ENCODE measurements around the gene HEPHL1. TPM values are rescaled to one million over a fixed set of nuclear protein-coding genes. Genes with fewer than 3 reads are reported as not detected.

HEPHL1 gene
- total RNA-seq, 1 donor from 2014 or later: not detected

GRCh38 chr11:94066901-94067429, 45.8 kb downstream of the HEPHL1 start:
- H3K27ac Mint-ChIP-seq: no peak overlapping the region
- no peaks in the 10 kb centered on the region for H3K4me1 Mint-ChIP-seq (ENCODE audit: low read depth)
- H3K4me3 Mint-ChIP-seq (ENCODE audit: low read depth): no peak overlapping the region
- H3K27me3 Mint-ChIP-seq: no peaks in the 10 kb centered on the region
- no peaks in the 10 kb centered on the region for H3K36me3 Mint-ChIP-seq (ENCODE audit: insufficient read depth)
- no peaks in the 10 kb centered on the region for H3K9me3 Mint-ChIP-seq (ENCODE audit: low read depth)
- DNase-seq (ENCODE audit: low spot score, unreplicated experiment): no peak
- TF ChIP-seq CTCF (IDR thresholded peaks at IDR 0.05; ENCODE audit: unreplicated experiment): no peak

GRCh38 chr11:94068764-94069163, 47.6 kb downstream of the HEPHL1 start:
- Mint-ChIP-seq H3K27me3 (no peaks in the 10 kb centered on the region), H3K4me1 (ENCODE audit: low read depth) (no peaks in the 10 kb centered on the region), H3K36me3 (ENCODE audit: insufficient read depth) (no peaks in the 10 kb centered on the region), H3K9me3 (ENCODE audit: low read depth) (no peaks in the 10 kb centered on the region), H3K4me3 (ENCODE audit: low read depth) (no peak overlapping the region), H3K27ac (no peak overlapping the region)
- TF ChIP-seq CTCF (IDR thresholded peaks at IDR 0.05; ENCODE audit: unreplicated experiment): no peak
- DNase-seq (ENCODE audit: low spot score, unreplicated experiment): no peak

GRCh38 chr11:94077552-94078293, 56.6 kb downstream of the HEPHL1 start:
- Mint-ChIP-seq H3K27me3 (peaks cover 3% of the 10 kb centered on the region), H3K9me3 (ENCODE audit: low read depth) (peaks cover 5% of the 10 kb centered on the region), H3K36me3 (ENCODE audit: insufficient read depth) (no peaks in the 10 kb centered on the region), H3K4me3 (ENCODE audit: low read depth) (no peak overlapping the region), H3K27ac (no peak overlapping the region), H3K4me1 (ENCODE audit: low read depth) (no peaks in the 10 kb centered on the region)
- TF ChIP-seq CTCF (IDR thresholded peaks at IDR 0.05; ENCODE audit: unreplicated experiment): no peak
- DNase-seq (ENCODE audit: low spot score, unreplicated experiment): no peak

- no peak overlapping the region for H3K4me3 Mint-ChIP-seq (ENCODE audit: low read depth)
- no peak overlapping the region for H3K27ac Mint-ChIP-seq
- no peaks in the 10 kb centered on the region for H3K4me1 Mint-ChIP-seq (ENCODE audit: low read depth)
- H3K27me3 Mint-ChIP-seq: peaks cover 3% of the 10 kb centered on the region
- H3K9me3 Mint-ChIP-seq (ENCODE audit: low read depth): peaks cover 5% of the 10 kb centered on the region
- no peak for DNase-seq (ENCODE audit: low spot score, unreplicated experiment)
- TF ChIP-seq CTCF (IDR thresholded peaks at IDR 0.05; ENCODE audit: unreplicated experiment): no peak
- no peaks in the 10 kb centered on the region for H3K36me3 Mint-ChIP-seq (ENCODE audit: insufficient read depth)
These were observed 63.0 kb downstream of the HEPHL1 start for GRCh38 chr11:94084164-94084563.

GRCh38 chr11:94088906-94089305, 67.8 kb downstream of the HEPHL1 start:
- Mint-ChIP-seq H3K4me3 (ENCODE audit: low read depth) (no peak overlapping the region), H3K9me3 (ENCODE audit: low read depth) (no peaks in the 10 kb centered on the region), H3K36me3 (ENCODE audit: insufficient read depth) (no peaks in the 10 kb centered on the region), H3K27me3 (no peaks in the 10 kb centered on the region), H3K4me1 (ENCODE audit: low read depth) (no peaks in the 10 kb centered on the region), H3K27ac (no peak overlapping the region)
- TF ChIP-seq CTCF (IDR thresholded peaks at IDR 0.05; ENCODE audit: unreplicated experiment): no peak
- no peak for DNase-seq (ENCODE audit: low spot score, unreplicated experiment)
